HepG2 (cell line): ENCODE data around the gene SOAT1. TPM values are rescaled to one million over a fixed set of nuclear protein-coding genes. Genes with fewer than 3 reads are reported as not detected.

Experiments used
- ATAC-seq: fragments of 200-7000 bp; cut with Tn5 transposase; 3 replicates; pipeline ENCODE4 v1.9.1; 2020; ENCODE audit warnings: mild to moderate bottlenecking, moderate library complexity
- BruUV-seq: library from RNA; stranded (reverse); fragments of 400-500 nt; replicated peaks from 2 replicates; lab custom pipeline; 2021; lab: Mats Ljungman, UMichigan
- CTCF ChIA-PET: fragments of 300-600 bp; formaldehyde crosslinking; extraction: SDS; loops from one replicate; lab custom pipeline; 2021; ENCODE audit warnings: low total read pairs, inconsistent platforms, low intra/inter-chr PET ratio; lab: Yijun Ruan, JAX
- POLR2A ChIA-PET: fragments of 350-600 bp; sonication (Branson Sonifier 250); formaldehyde crosslinking; loops from one replicate; lab custom pipeline; 2020; ENCODE audit warnings: antibody characterized with exemption, inconsistent platforms; lab: Yijun Ruan, JAX
- DNase-seq: peaks from one replicate; pipeline ENCODE4 v3.0.0-alpha.2; 2015; ENCODE audit warnings: low spot score
- FAIRE-seq: peaks from 3 replicates; lab custom pipeline; 2011; peaks lifted over from hg19 to GRCh38; lab: Jason Lieb, UNC
- H2AFZ ChIP-seq: one replicate; pipeline ENCODE4 v1.6.1; 2011; ENCODE audit warnings: low read length, inconsistent platforms
- H3K27ac ChIP-seq: fragments of 300-600 bp; 3 replicates; pipeline ENCODE4 v1.8.0; 2011; ENCODE audit warnings: mixed run types, mild to moderate bottlenecking, mixed read lengths, low read length, inconsistent platforms; ENCODE audit not compliant: insufficient read depth; ENCODE audit errors: extremely low read length
- H3K27me3 ChIP-seq, 2 experiments: fragments of 200-600 bp in 1 of 2; 2 replicates in 1 of 2; 3 replicates in 1 of 2; pipeline versions ENCODE4 v1.6.0 to v1.8.0; 2011; ENCODE audit warnings: low read length in 2 of 2, mild to moderate bottlenecking in 2 of 2, moderate library complexity in 2 of 2, inconsistent platforms in 1 of 2; ENCODE audit not compliant: insufficient read depth in 2 of 2, control insufficient read depth in 1 of 2
- H3K36me3 ChIP-seq, 2 experiments: fragments of 200-600 bp in 1 of 2; replicated peaks in 1 of 2; 2 replicates in 1 of 2; 3 replicates in 1 of 2; pipeline versions ENCODE4 v1.5.1 to v1.8.0; 2011; ENCODE audit warnings: low read length in 2 of 2, inconsistent platforms in 1 of 2; ENCODE audit not compliant: insufficient read depth in 2 of 2, control insufficient read depth in 1 of 2
- H3K4me1 ChIP-seq: 2 replicates; pipeline ENCODE4 v1.5.1; 2012; ENCODE audit warnings: low read length, inconsistent platforms; ENCODE audit not compliant: insufficient read depth
- H3K4me2 ChIP-seq: 2 replicates; pipeline ENCODE4 v1.6.0; 2011; ENCODE audit warnings: low read depth, low read length, inconsistent platforms
- H3K4me3 ChIP-seq, 3 experiments: fragments of 200-600 bp in 1 of 3; sonication (generic), shearing (Covaris generic) in 1 of 3; replicated peaks in 1 of 3; 2 replicates each; pipeline ENCODE4 v1.5.1; 2011 to 2016; ENCODE audit warnings: low read length in 3 of 3, inconsistent platforms in 2 of 3, low read depth in 2 of 3, mild to moderate bottlenecking in 2 of 3, control low read depth in 1 of 3, mixed read lengths in 1 of 3; ENCODE audit not compliant: insufficient read depth in 1 of 3
- H3K79me2 ChIP-seq: one replicate; pipeline ENCODE4 v1.6.1; 2011; ENCODE audit warnings: low read length, inconsistent platforms; ENCODE audit not compliant: insufficient read depth
- H3K9ac ChIP-seq: 2 replicates; pipeline ENCODE4 v1.6.0; 2011; ENCODE audit warnings: mild to moderate bottlenecking, low read depth, low read length, inconsistent platforms; ENCODE audit not compliant: insufficient read depth
- H3K9me3 ChIP-seq: 2 replicates; pipeline ENCODE4 v1.5.1; 2012; ENCODE audit warnings: mild to moderate bottlenecking, low read length
- H4K20me1 ChIP-seq: 2 replicates; pipeline ENCODE4 v1.6.0; 2011; ENCODE audit warnings: inconsistent platforms, mild to moderate bottlenecking, low read length, moderate library complexity; ENCODE audit not compliant: insufficient read depth
- HNF1A ChIP-seq, 2 experiments: sonication (generic) in 1 of 2; formaldehyde crosslinking in 1 of 2; IDR thresholded peaks; 2 replicates each; pipeline versions ENCODE4 v1.4.0 to v1.6.1; 2016 to 2020; ENCODE audit warnings: borderline replicate concordance in 1 of 2, low read depth in 1 of 2, mild to moderate bottlenecking in 1 of 2, missing genetic modification reagents in 1 of 2
- NR2C2 ChIP-seq: sonication (generic); formaldehyde crosslinking; IDR thresholded peaks from 2 replicates; pipeline ENCODE4 v1.4.0; 2020; ENCODE audit warnings: missing genetic modification reagents, mild to moderate bottlenecking, moderate library complexity, borderline replicate concordance
- PAX8 ChIP-seq: sonication (generic); formaldehyde crosslinking; IDR thresholded peaks from 2 replicates; pipeline ENCODE4 v1.8.0; 2022; ENCODE audit warnings: mild to moderate bottlenecking, missing genetic modification reagents, borderline replicate concordance
- SOX13 ChIP-seq, 3 experiments: fragments of 450-650 bp in 1 of 3; sonication (generic) in 1 of 3; formaldehyde crosslinking in 1 of 3; IDR thresholded peaks in 2 of 3; conservative IDR thresholded peaks in 1 of 3; 2 replicates each; pipeline versions ENCODE4 v1.5.0 to v1.6.1; 2016 to 2020; ENCODE audit warnings: antibody characterized with exemption in 1 of 3, mild to moderate bottlenecking in 1 of 3, missing compliant biosample characterization in 1 of 3, missing genetic modification reagents in 1 of 3, moderate library complexity in 1 of 3
- SRSF9 ChIP-seq: fragments of 200-400 bp; formaldehyde crosslinking; IDR thresholded peaks from 2 replicates; pipeline ENCODE4 v1.6.1; 2018; ENCODE audit warnings: borderline replicate concordance, mild to moderate bottlenecking, low read depth, low read length; ENCODE audit not compliant: insufficient read depth, poor library complexity, severe bottlenecking
- TFDP2 ChIP-seq: sonication (generic); formaldehyde crosslinking; IDR thresholded peaks from 2 replicates; pipeline ENCODE4 v1.4.0; 2020; ENCODE audit warnings: missing genetic modification reagents
- ZIK1 ChIP-seq: sonication (generic); formaldehyde crosslinking; IDR thresholded peaks from 2 replicates; pipeline ENCODE4 v1.5.0; 2020; ENCODE audit warnings: mild to moderate bottlenecking, low read depth, missing genetic modification reagents, borderline replicate concordance
- ZNF430 ChIP-seq: sonication (generic); formaldehyde crosslinking; IDR thresholded peaks from 2 replicates; pipeline ENCODE4 v1.9.0; 2021; ENCODE audit warnings: mild to moderate bottlenecking, missing genetic modification reagents
- WGBS: methylation state at CpG from one replicate; pipeline ENCODE4 v1.1.6; 2017; ENCODE audit warnings: low lambda C conversion rate; 5-methylcytosine and 5-hydroxymethylcytosine counted together
- in situ Hi-C: cut with HindIII; loops from 2 replicates; pipeline ENCODE4 v1.10.0; 2017; ENCODE audit warnings: low pct_unique_long_range_greater_than_20kb; ENCODE audit not compliant: extremely low pct_ligation_motif_present
- intact Hi-C: fragments of 100-400 bp; cut with micrococcal nuclease; formaldehyde crosslinking; loops from one replicate; pipeline ENCODE4 v1.10.0; 2022; ENCODE audit not compliant: unreplicated experiment
- polyA plus RNA-seq, 8 experiments: library from polyadenylated mRNA; depleted of rRNA in 3 of 8; stranded (reverse) in 7 of 8; unstranded in 1 of 8; fragments of >200 nt; fragmentation: Illumina TruSeq in 4 of 8; extraction: Trizol in 4 of 8; gene quantifications; 2 replicates each; pipeline versions ENCODE4 v1.2.1 to v1.2.3, GENCODE V29; 2011 to 2016; ENCODE audit warnings: low read depth in 4 of 8, missing spikeins in 1 of 8, mixed read lengths in 1 of 8; ENCODE audit not compliant: insufficient read depth in 1 of 8
- total RNA-seq, 5 experiments: library from RNA; depleted of rRNA; stranded (reverse); fragments of >200 nt; fragmentation: Illumina TruSeq; extraction: Trizol; gene quantifications; 2 replicates each; pipeline ENCODE4 v1.2.3, GENCODE V29; 2016; ENCODE audit warnings: low read depth in 1 of 5

Gene SOAT1
- total and polyA plus RNA-seq, 2 of the 13 experiments (the other 11 are each of a cell fraction or from before 2014, with no cell fraction given), result 22.3 to 52.0 TPM

GRCh38 chr1:179262183-179262582 is 31.4 kb upstream of the SOAT1 start:
- Histone ChIP-seq H2AFZ (no peak overlapping the region), H3K4me3 (no peak overlapping the region), H3K79me2 (no peaks in the 10 kb centered on the region)
- DNase-seq, result no peak
- POLR2A ChIA-PET, result no interaction called here
- TF ChIP-seq PAX8 (CRISPR knock-in tag), result no peak
- no peak for TF ChIP-seq SOX13 (IDR thresholded peaks at IDR 0.05)
- TF ChIP-seq SOX13 (CRISPR knock-in tag; conservative IDR thresholded peaks at IDR 0.05 in 1 of 2, IDR thresholded peaks at IDR 0.05 in 1 of 2), result no peak
- no peak for TF ChIP-seq NR2C2
- no peak for TF ChIP-seq HNF1A (IDR thresholded peaks at IDR 0.05; ENCODE audit: low read depth)
- TF ChIP-seq HNF1A (CRISPR knock-in tag; IDR thresholded peaks at IDR 0.05; ENCODE audit: borderline replicate concordance), result no peak
- TF ChIP-seq SRSF9, result no peak
- TF ChIP-seq ZIK1 (CRISPR knock-in tag), result no peak
- no peak for TF ChIP-seq ZNF430 (CRISPR knock-in tag)
- TF ChIP-seq TFDP2 (CRISPR knock-in tag), result no peak
- TF ChIP-seq, all 625 proteins: peak for 0
- no peaks in the 10 kb centered on the region for H3K36me3 ChIP-seq
- no peaks in the 10 kb centered on the region for H3K27me3 ChIP-seq
- no peaks in the 10 kb centered on the region for H3K9me3 ChIP-seq
- no peak overlapping the region for H3K4me2 ChIP-seq
- no TSS peak for BruUV-seq
- H3K27ac ChIP-seq, result no peak overlapping the region
- CTCF ChIA-PET, result no interaction called here
- no peak overlapping the region for H3K9ac ChIP-seq
- ATAC-seq (no peak), FAIRE-seq (no peak)
- intact Hi-C loops, result no loop called here
- H3K4me1 ChIP-seq, result no peaks in the 10 kb centered on the region
- H4K20me1 ChIP-seq, result no peaks in the 10 kb centered on the region
- WGBS, result 31% methylated on average over 1 of the region's 1 CpG
- in situ Hi-C loops, result loop anchor here (25.0 kb wide), 1 partner anchor 325 kb away; the partner anchor contains the start of genes NPHS2 and TDRD5
